Ovary (tissue), 9 donors: ENCODE measurements around the gene PCDH1. TPM values are rescaled to one million over a fixed set of nuclear protein-coding genes. Genes with fewer than 3 reads are reported as not detected.

Experiments used
- DNase-seq, 5 donors: peaks; one replicate each; pipeline ENCODE4 v3.0.0-alpha.2; 2019 to 2020
- H3K27ac ChIP-seq, 2 donors: fragments of 200-600 bp; one replicate each; pipeline versions ENCODE4 v1.5.1 to v1.8.0; 2019 to 2022
- H3K27me3 ChIP-seq: fragments of 200-600 bp; one replicate; pipeline ENCODE4 v1.8.0; 2022
- H3K36me3 ChIP-seq: fragments of 200-600 bp; sonication (generic); one replicate; pipeline ENCODE4 v1.5.1; 2019
- H3K4me1 ChIP-seq: one replicate; pipeline ENCODE4 v1.8.1; 2013; ENCODE audit warnings: mild to moderate bottlenecking, moderate library complexity; ENCODE audit not compliant: insufficient read depth
- H3K4me3 ChIP-seq: fragments of 200-600 bp; sonication (generic); one replicate; pipeline ENCODE4 v1.5.1; 2017
- H3K9me3 ChIP-seq, 2 donors: fragments of 200-600 bp in 1 of 2; sonication (generic) in 1 of 2; one replicate each; pipeline versions ENCODE4 v1.5.1 to v1.8.1; 2013 to 2019; ENCODE audit warnings: mild to moderate bottlenecking in 1 of 2, moderate library complexity in 1 of 2
- EP300 ChIP-seq: sonication (generic); formaldehyde crosslinking; IDR thresholded peaks from one replicate; pipeline ENCODE4 v1.6.1; 2017; ENCODE audit warnings: antibody characterized with exemption
- POLR2A ChIP-seq: fragments of 450-650 bp; IDR thresholded peaks from one replicate; pipeline ENCODE4 v1.6.1; 2017; ENCODE audit warnings: antibody characterized with exemption, mild to moderate bottlenecking, moderate library complexity
- WGBS, 3 donors: extraction: QIAGEN DNeasy Blood & Tissue Kit in 1 of 3; methylation state at CpG; one replicate each; pipeline versions ENCODE4 v1.1.5 to v1.1.7; 2013 to 2017; 5-methylcytosine and 5-hydroxymethylcytosine counted together
- intact Hi-C, 4 donors: fragments of 100-400 bp; cut with DNase I; formaldehyde crosslinking; loops; one replicate each; pipeline versions ENCODE4 v1.11.0 to v1.15.1; 2022 to 2023
- polyA plus RNA-seq, 2 donors: library from polyadenylated mRNA; stranded (reverse); fragments of 200-250 nt in 1 of 2; fragments of 350-450 nt in 1 of 2; fragmentation: Illumina TruSeq in 1 of 2; extraction: RNeasy Lipid Tissue Mini Kit (QIAGEN cat#74804) in 1 of 2; gene quantifications; one replicate each; pipeline ENCODE4 v1.2.3, GENCODE V29; 2013 to 2014
- total RNA-seq, 7 donors: library from RNA; depleted of rRNA in 2 of 7; stranded (reverse); fragments of >200 nt in 2 of 7; fragmentation: NEBNext Ultra II Directional in 3 of 7; extraction: Animal tissue kit (Norgen Biotek cat#: 25700) in 3 of 7; gene quantifications; one replicate each; pipeline versions ENCODE4 v1.1.0 to v1.2.4, GENCODE V29; 2016 to 2023
- TF ChIP-seq, protein P1 (sequence below), 3 donors: fragments of 450-650 bp in 2 of 3; fragments of 200-600 bp in 1 of 3; IDR thresholded peaks; one replicate each; pipeline versions ENCODE4 v1.5.1 to v1.8.0; 2016 to 2022; ENCODE audit warnings: antibody characterized with exemption in 3 of 3, mild to moderate bottlenecking in 1 of 3
- donor health status: DM: no; HTN: no; CAD: no; lungs with moderate emphysema.
- donor health status: DM: no; HTN: no; CAD: no.
- donor health status: Bipolar disorder and iron deficiency.
- donor health status: DM: yes; HTN: yes; CAD: no.
- donor health status: DM: no; HTN: no; CAD: no.
- donor health status: DM: yes; HTN: yes; CAD: no.

The PCDH1 gene
- total and polyA plus RNA-seq, 9 donors = 3.2 to 13.8 (median 7.0) TPM

DNA sequence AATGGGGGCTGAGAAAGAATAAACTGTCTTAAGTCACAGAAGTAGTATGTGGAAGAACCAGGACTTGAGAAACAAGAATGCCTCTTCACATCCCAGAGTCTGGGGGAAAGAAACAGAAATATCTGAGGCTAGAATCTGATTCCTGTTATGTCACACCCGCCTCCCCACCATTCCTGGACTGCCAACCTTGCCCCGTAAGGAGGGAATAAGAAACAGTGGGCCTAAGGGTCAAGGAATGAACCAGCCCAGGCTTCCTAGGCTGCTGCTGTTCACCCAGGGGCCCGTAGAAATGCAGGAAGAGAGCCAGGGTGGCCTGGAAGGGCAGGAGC, 4.3 kb downstream of the PCDH1 start:
- TF ChIP-seq EP300 = no peak
- TF ChIP-seq, protein P1, sequence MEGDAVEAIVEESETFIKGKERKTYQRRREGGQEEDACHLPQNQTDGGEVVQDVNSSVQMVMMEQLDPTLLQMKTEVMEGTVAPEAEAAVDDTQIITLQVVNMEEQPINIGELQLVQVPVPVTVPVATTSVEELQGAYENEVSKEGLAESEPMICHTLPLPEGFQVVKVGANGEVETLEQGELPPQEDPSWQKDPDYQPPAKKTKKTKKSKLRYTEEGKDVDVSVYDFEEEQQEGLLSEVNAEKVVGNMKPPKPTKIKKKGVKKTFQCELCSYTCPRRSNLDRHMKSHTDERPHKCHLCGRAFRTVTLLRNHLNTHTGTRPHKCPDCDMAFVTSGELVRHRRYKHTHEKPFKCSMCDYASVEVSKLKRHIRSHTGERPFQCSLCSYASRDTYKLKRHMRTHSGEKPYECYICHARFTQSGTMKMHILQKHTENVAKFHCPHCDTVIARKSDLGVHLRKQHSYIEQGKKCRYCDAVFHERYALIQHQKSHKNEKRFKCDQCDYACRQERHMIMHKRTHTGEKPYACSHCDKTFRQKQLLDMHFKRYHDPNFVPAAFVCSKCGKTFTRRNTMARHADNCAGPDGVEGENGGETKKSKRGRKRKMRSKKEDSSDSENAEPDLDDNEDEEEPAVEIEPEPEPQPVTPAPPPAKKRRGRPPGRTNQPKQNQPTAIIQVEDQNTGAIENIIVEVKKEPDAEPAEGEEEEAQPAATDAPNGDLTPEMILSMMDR (IDR thresholded peaks at IDR 0.05) = no peak
- no peak for TF ChIP-seq POLR2A
- Histone ChIP-seq H3K27ac (no peak overlapping the region), H3K27me3 (peaks cover 2% of the 10 kb centered on the region), H3K4me1 (peaks cover 9% of the 10 kb centered on the region), H3K4me3 (no peak overlapping the region), H3K9me3 (no peaks in the 10 kb centered on the region), H3K36me3 (no peaks in the 10 kb centered on the region)
- WGBS, 3 donors = 55 to 66% (median 57%) methylated on average over 3 of the region's 3 CpGs
- peak in 1 of 5 donors; percentile 7 for DNase-seq
- intact Hi-C loops = no loop called here

DNA sequence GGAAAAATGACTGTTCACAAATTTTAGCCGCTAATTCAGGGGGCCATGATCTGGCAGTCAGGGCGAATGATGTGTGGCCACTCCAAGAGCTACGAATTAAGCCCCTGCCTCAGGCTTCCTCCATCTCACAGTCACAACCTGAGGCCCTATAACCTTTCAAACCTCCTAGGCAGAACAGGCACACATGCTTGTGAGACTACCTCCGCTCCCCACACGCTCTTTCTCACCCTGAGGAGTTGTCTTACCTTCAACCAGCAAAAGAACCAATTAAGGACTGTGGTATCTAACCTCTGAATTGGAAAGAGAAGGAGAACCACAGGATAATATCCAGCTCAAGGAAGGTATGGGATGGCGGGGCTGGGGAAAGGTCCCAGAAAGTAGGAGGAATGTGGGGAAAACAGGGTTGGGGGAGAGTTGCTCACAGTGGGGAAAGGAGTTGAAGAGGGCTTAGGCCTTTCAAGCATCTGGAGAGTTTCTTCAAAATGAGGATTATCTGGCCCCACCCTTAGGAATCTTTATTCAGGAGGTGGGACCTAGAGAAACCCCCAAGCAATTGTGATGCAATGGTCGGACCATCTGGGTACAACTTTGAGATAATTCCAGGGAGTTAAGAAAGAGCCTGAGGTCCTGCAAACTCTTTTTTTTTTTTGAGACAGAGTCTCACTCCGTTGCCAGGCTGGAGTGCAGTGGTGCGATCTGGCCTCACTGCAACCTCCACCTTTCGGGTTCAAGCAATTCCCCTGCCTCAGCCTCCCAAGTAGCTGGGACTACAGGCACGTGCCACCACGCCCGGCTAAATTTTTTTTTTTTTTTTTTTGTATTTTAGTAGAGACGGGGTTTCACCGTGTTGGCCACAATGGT, 5.5 kb downstream of the PCDH1 start:
- no peak overlapping the region for H3K4me3 ChIP-seq
- H3K36me3 ChIP-seq = no peaks in the 10 kb centered on the region
- H3K27ac ChIP-seq = no peak overlapping the region
- no peak for DNase-seq
- H3K4me1 ChIP-seq = peaks cover 5% of the 10 kb centered on the region
- no peaks in the 10 kb centered on the region for H3K9me3 ChIP-seq
- H3K27me3 ChIP-seq = peaks cover 2% of the 10 kb centered on the region
- TF ChIP-seq POLR2A = no peak
- no peak for TF ChIP-seq EP300
- TF ChIP-seq, protein P1 (IDR thresholded peaks at IDR 0.05) = no peak
- 73 to 77% (median 76%) methylated on average over 15 of the region's 15 CpGs for WGBS, 3 donors
- intact Hi-C loops = no loop called here

DNA sequence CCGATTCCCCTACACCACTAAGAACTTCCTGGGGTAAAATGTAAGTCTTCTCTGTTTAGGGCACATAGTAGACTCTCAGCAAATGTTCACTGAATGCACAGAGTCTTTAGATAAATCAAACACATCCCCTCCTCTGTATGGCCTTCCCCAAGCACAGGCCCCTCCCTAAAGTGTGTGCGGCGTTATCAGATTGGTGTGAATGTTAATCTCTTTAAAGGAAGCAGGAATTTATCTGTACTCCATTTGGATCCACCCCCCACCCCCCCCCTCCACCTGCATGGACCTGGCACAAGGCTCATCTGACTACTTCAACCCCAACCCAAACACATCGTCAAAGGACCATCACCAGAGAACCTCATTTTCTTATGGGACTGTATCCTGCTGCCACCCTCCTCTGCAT, 6.3 kb downstream of the PCDH1 start:
- WGBS, 3 donors = 61 to 77% (median 73%) methylated on average over 4 of the region's 4 CpGs
- H3K27ac ChIP-seq = no peak overlapping the region
- H3K27me3 ChIP-seq = no peaks in the 10 kb centered on the region
- H3K36me3 ChIP-seq = no peaks in the 10 kb centered on the region
- no peaks in the 10 kb centered on the region for H3K9me3 ChIP-seq
- no peak for TF ChIP-seq POLR2A
- TF ChIP-seq EP300 = no peak
- TF ChIP-seq, protein P1 (IDR thresholded peaks at IDR 0.05) = no peak
- no peak for DNase-seq
- H3K4me1 ChIP-seq = no peaks in the 10 kb centered on the region
- intact Hi-C loops = no loop called here
- H3K4me3 ChIP-seq = no peak overlapping the region

DNA sequence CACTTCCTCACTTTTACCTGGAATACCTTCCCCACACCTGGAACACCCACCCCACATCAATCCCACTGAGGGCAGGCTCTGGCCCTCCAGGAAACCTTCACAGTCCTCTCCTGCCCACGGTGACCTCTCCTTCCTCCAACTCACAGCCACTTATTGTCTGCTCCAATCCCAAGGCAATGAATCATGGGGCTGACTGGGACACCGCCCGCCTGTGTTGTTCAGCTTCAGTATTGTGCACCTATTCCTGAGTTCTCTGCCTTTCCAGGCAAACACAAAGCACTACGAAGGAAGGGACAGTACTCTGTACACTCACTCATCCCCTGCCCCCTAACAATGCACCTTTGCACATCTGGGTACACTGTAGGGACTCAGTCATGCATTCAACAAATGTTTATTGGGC, 7.3 kb downstream of the PCDH1 start:
- no peaks in the 10 kb centered on the region for H3K27me3 ChIP-seq
- DNase-seq = peak in 1 of 5 donors; percentile 14
- no peak overlapping the region for H3K27ac ChIP-seq
- H3K4me1 ChIP-seq = no peaks in the 10 kb centered on the region
- 63 to 69% (median 66%) methylated on average over 4 of the region's 4 CpGs for WGBS, 3 donors
- TF ChIP-seq, protein P1 (IDR thresholded peaks at IDR 0.05) = no peak
- TF ChIP-seq POLR2A (no peak), EP300 (no peak)
- no peak overlapping the region for H3K4me3 ChIP-seq
- intact Hi-C loops = no loop called here
- H3K36me3 ChIP-seq = no peaks in the 10 kb centered on the region
- no peaks in the 10 kb centered on the region for H3K9me3 ChIP-seq
